HG03469 (cell line): ENCODE measurements around the gene TRPV5.

Experiments
- ATAC-seq: cut with Tn5 transposase; IDR thresholded peaks from one replicate; pipeline ENCODE4 v1.9.1; 2021; ENCODE audit warnings: mild to moderate bottlenecking, moderate library complexity, moderate number of reproducible peaks; ENCODE audit not compliant: unreplicated experiment

TRPV5 gene

GRCh38 chr7:142941541-142941940 lies 8.0 kb upstream of the TRPV5 start:
- ATAC-seq, result no peak

GRCh38 chr7:142940966-142941535 lies 7.5 kb upstream of the TRPV5 start:
- ATAC-seq, result no peak

- ATAC-seq, result no peak
Measured at GRCh38 chr7:142939226-142939910, 5.8 kb upstream of the TRPV5 start, which contains the start of gene LLCFC1. Gene LLCFC1 (plus strand): TSS chr7:142939484. CDS start chr7:142939622, 138 bp downstream.

- no peak for ATAC-seq
Measured at GRCh38 chr7:142938611-142939010, 5.1 kb upstream of the TRPV5 start.

- no peak for ATAC-seq
Measured at GRCh38 chr7:142935941-142936565, 2.5 kb upstream of the TRPV5 start.

GRCh38 chr7:142934056-142934455 lies 510 bp upstream of the TRPV5 start:
- ATAC-seq, result no peak

GRCh38 chr7:142933092-142933475 lies 462 bp downstream of the TRPV5 start:
- ATAC-seq, result no peak

- no peak for ATAC-seq
Measured at GRCh38 chr7:142932386-142933091, 1.0 kb downstream of the TRPV5 start.

- no peak for ATAC-seq
Measured at GRCh38 chr7:142930126-142930730, 3.3 kb downstream of the TRPV5 start.

- ATAC-seq, result no peak
Measured at GRCh38 chr7:142927949-142928348, 5.6 kb downstream of the TRPV5 start.

GRCh38 chr7:142927085-142927745 lies 6.3 kb downstream of the TRPV5 start:
- no peak for ATAC-seq

- no peak for ATAC-seq
Measured at GRCh38 chr7:142925413-142925812, 8.1 kb downstream of the TRPV5 start.

GRCh38 chr7:142923391-142923790 lies 10.2 kb downstream of the TRPV5 start:
- no peak for ATAC-seq

- ATAC-seq, result no peak
Measured at GRCh38 chr7:142919656-142920055, 13.9 kb downstream of the TRPV5 start.

- no peak for ATAC-seq
Measured at GRCh38 chr7:142918901-142919300, 14.6 kb downstream of the TRPV5 start.

- no peak for ATAC-seq
Measured at GRCh38 chr7:142917447-142917846, 16.1 kb downstream of the TRPV5 start.

- no peak for ATAC-seq
Measured at GRCh38 chr7:142916508-142916907, 17.0 kb downstream of the TRPV5 start.

- no peak for ATAC-seq
Measured at GRCh38 chr7:142915315-142915714, 18.2 kb downstream of the TRPV5 start.

- no peak for ATAC-seq
Measured at GRCh38 chr7:142914121-142914520, 19.4 kb downstream of the TRPV5 start.

- ATAC-seq, result no peak
Measured at GRCh38 chr7:142913566-142913965, 20.0 kb downstream of the TRPV5 start.

- ATAC-seq, result no peak
Measured at GRCh38 chr7:142913051-142913450, 20.5 kb downstream of the TRPV5 start.
